Measurements from ENCODE around the gene OR2G2. TPM values are rescaled to one million over a fixed set of nuclear protein-coding genes. Genes with fewer than 3 reads are reported as not detected.

OR2G2 gene
- total and polyA plus RNA-seq, 2 donors (not counting 1 experiment from before 2014, with no cell fraction given): not detected

DNA sequence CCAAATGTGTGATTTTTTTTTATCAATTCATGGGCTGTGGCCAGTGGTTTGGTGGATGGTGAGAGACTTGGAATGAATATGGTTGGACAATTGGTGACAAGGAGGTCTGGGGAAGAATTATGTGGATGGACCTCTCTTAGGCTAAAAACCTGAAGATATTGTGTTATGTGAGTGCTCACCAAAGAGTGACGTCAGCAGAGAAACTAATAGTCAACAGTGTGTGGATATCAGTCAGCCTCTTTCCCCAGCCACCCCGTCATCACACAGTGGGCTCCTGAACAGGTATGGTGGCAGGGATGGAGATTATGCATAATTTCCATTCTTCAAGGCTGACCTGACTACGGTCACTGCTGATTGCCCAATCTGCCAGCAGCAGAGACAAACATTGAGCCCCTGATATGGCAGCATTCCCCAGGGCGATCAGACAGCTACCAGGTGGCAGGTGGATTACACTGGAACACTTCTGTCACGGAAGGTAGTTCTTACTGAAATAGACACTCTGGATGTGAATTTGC is 9.2 kb upstream of the OR2G2 start:
- Histone ChIP-seq H3K27me3 (ENCODE audit: control insufficient read depth, insufficient read depth, low read length) (no peaks in the 10 kb centered on the region), H2AFZ (ENCODE audit: low read length) (no peak overlapping the region)
- no peak for TF ChIP-seq EZH2 (IDR thresholded peaks at IDR 0.05; ENCODE audit: low read length, missing control alignments)
- TF ChIP-seq, protein P1, sequence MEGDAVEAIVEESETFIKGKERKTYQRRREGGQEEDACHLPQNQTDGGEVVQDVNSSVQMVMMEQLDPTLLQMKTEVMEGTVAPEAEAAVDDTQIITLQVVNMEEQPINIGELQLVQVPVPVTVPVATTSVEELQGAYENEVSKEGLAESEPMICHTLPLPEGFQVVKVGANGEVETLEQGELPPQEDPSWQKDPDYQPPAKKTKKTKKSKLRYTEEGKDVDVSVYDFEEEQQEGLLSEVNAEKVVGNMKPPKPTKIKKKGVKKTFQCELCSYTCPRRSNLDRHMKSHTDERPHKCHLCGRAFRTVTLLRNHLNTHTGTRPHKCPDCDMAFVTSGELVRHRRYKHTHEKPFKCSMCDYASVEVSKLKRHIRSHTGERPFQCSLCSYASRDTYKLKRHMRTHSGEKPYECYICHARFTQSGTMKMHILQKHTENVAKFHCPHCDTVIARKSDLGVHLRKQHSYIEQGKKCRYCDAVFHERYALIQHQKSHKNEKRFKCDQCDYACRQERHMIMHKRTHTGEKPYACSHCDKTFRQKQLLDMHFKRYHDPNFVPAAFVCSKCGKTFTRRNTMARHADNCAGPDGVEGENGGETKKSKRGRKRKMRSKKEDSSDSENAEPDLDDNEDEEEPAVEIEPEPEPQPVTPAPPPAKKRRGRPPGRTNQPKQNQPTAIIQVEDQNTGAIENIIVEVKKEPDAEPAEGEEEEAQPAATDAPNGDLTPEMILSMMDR (conservative IDR thresholded peaks at IDR 0.05 in 1 of 2, IDR thresholded peaks at IDR 0.05 in 1 of 2; ENCODE audit: low read depth in 1 of 2, low read length in 2 of 2): no peak

DNA sequence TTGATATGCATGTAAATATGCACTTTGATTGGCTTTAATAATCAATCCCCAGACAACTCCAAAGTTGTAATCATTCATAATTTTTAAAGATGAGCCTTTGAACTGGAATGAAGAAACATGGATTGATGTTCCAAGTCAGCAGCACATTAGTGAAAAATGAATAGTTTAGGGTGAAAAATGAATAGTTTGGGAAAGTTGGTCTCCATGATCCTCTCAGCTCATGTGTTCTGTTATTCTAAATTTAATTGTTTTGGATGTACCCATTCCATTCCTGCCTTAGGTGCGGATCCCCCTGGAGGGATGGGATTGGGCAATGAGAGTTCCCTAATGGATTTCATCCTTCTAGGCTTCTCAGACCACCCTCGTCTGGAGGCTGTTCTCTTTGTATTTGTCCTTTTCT is 17.1 kb downstream of the OR2G2 start, which contains the start of gene OR2G3:
Gene OR2G3 (plus strand): TSS at position 301 of the 400 bp plus-strand sequence. CDS start 0 bp downstream, at position 301.
- Histone ChIP-seq H3K4me3 (replicated peaks in 1 of 4; ENCODE audit: control extremely low read depth in 1 of 4, insufficient read depth in 1 of 4, low read depth in 3 of 4, low read length in 4 of 4) (no peak within 1 kb of the TSS), H4K20me1 (ENCODE audit: control insufficient read depth, extremely low read depth, insufficient read depth, low read length) (no peaks in the 10 kb centered on the region), H3K9me3 (ENCODE audit: control insufficient read depth, insufficient read depth, low read depth, low read length) (no peaks in the 10 kb centered on the region), H3K36me3 (ENCODE audit: control insufficient read depth, insufficient read depth, low read length) (no peaks in the 10 kb centered on the region), H3K4me2 (ENCODE audit: extremely low read depth, insufficient read depth, low read length) (no peak within 1 kb of the TSS), H3K4me1 (ENCODE audit: control insufficient read depth, extremely low read depth, insufficient read depth, low read length) (no peaks in the 10 kb centered on the region), H2AFZ (ENCODE audit: low read length) (no peak within 1 kb of the TSS), H3K79me2 (ENCODE audit: control insufficient read depth, insufficient read depth, low read length) (no peaks in the 10 kb centered on the region), H3K27me3 (ENCODE audit: control insufficient read depth, insufficient read depth, low read length) (no peaks in the 10 kb centered on the region), H3K9ac (ENCODE audit: insufficient read depth, low read length) (no peak within 1 kb of the TSS), H3K27ac (ENCODE audit: insufficient read depth, low read length) (no peak within 1 kb of the TSS)
- no peak for DNase-seq (ENCODE audit: low read depth in 2 of 2)
- TF ChIP-seq, protein P1 (conservative IDR thresholded peaks at IDR 0.05 in 1 of 2, IDR thresholded peaks at IDR 0.05 in 1 of 2; ENCODE audit: low read depth in 1 of 2, low read length in 2 of 2): no peak
- TF ChIP-seq EZH2 (IDR thresholded peaks at IDR 0.05; ENCODE audit: low read length, missing control alignments): no peak

More for the DNA sequence above, 9.2 kb upstream of the OR2G2 start:
- Histone ChIP-seq H3K4me1 (ENCODE audit: control insufficient read depth, extremely low read depth, insufficient read depth, low read length) (no peaks in the 10 kb centered on the region), H3K9ac (ENCODE audit: insufficient read depth, low read length) (no peak overlapping the region), H3K27ac (ENCODE audit: insufficient read depth, low read length) (no peak overlapping the region), H3K4me3 (replicated peaks in 1 of 4; ENCODE audit: control extremely low read depth in 1 of 4, insufficient read depth in 1 of 4, low read depth in 3 of 4, low read length in 4 of 4) (no peak overlapping the region), H3K36me3 (ENCODE audit: control insufficient read depth, insufficient read depth, low read length) (no peaks in the 10 kb centered on the region), H3K79me2 (ENCODE audit: control insufficient read depth, insufficient read depth, low read length) (no peaks in the 10 kb centered on the region), H3K9me3 (ENCODE audit: control insufficient read depth, insufficient read depth, low read depth, low read length) (no peaks in the 10 kb centered on the region), H4K20me1 (ENCODE audit: control insufficient read depth, extremely low read depth, insufficient read depth, low read length) (no peaks in the 10 kb centered on the region), H3K4me2 (ENCODE audit: extremely low read depth, insufficient read depth, low read length) (no peak overlapping the region)
- no peak for DNase-seq (ENCODE audit: low read depth in 2 of 2)

DNA sequence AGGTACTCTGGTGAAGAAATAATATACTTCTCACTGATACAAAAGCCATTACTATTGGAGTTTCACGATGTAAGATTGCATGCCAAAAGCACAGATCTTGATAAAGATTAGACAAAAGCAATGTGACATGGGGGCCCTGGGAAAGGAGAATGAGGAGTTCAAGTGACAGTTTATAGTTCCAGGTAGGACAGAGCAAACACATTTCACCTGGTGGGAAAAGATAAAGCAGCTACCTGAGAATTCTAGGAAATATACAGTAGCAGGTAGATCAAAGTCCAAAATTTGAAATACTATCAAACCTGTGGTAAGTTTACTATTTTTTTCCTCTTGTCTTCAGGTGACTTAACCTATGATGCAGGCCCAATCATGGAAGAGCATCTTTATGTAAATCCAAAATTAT is 25.2 kb downstream of the OR2G2 start:
- no peak overlapping the region for H3K4me3 ChIP-seq (replicated peaks in 1 of 4; ENCODE audit: control extremely low read depth in 1 of 4, insufficient read depth in 1 of 4, low read depth in 3 of 4, low read length in 4 of 4)
- no peak for DNase-seq (ENCODE audit: low read depth in 2 of 2)
- no peak overlapping the region for H3K27ac ChIP-seq (ENCODE audit: insufficient read depth, low read length)
- H3K4me2 ChIP-seq (ENCODE audit: extremely low read depth, insufficient read depth, low read length): no peak overlapping the region
- no peaks in the 10 kb centered on the region for H3K36me3 ChIP-seq (ENCODE audit: control insufficient read depth, insufficient read depth, low read length)
- no peaks in the 10 kb centered on the region for H3K9me3 ChIP-seq (ENCODE audit: control insufficient read depth, insufficient read depth, low read depth, low read length)
- H3K4me1 ChIP-seq (ENCODE audit: control insufficient read depth, extremely low read depth, insufficient read depth, low read length): no peaks in the 10 kb centered on the region
- TF ChIP-seq EZH2 (IDR thresholded peaks at IDR 0.05; ENCODE audit: low read length, missing control alignments): no peak
- TF ChIP-seq, protein P1 (conservative IDR thresholded peaks at IDR 0.05 in 1 of 2, IDR thresholded peaks at IDR 0.05 in 1 of 2; ENCODE audit: low read depth in 1 of 2, low read length in 2 of 2): no peak
- H2AFZ ChIP-seq (ENCODE audit: low read length): no peak overlapping the region
- H3K9ac ChIP-seq (ENCODE audit: insufficient read depth, low read length): no peak overlapping the region
- no peaks in the 10 kb centered on the region for H3K79me2 ChIP-seq (ENCODE audit: control insufficient read depth, insufficient read depth, low read length)
- H4K20me1 ChIP-seq (ENCODE audit: control insufficient read depth, extremely low read depth, insufficient read depth, low read length): no peaks in the 10 kb centered on the region
- no peaks in the 10 kb centered on the region for H3K27me3 ChIP-seq (ENCODE audit: control insufficient read depth, insufficient read depth, low read length)
